NOMO-1 (cell line): ENCODE measurements around the gene ERN1.

Experiments
- DNase-seq, 2 experiments: peaks; one replicate each; lab custom pipeline; 2025; ENCODE audit not compliant: unreplicated experiment in 2 of 2; lab: John Stamatoyannopoulos, UW

The ERN1 gene

GRCh38 chr17:64087252-64088005 lies 42.5 kb downstream of the ERN1 start:
- no peak for DNase-seq

- DNase-seq: no peak
Measured at GRCh38 chr17:64085650-64086005, 44.3 kb downstream of the ERN1 start.

DNA sequence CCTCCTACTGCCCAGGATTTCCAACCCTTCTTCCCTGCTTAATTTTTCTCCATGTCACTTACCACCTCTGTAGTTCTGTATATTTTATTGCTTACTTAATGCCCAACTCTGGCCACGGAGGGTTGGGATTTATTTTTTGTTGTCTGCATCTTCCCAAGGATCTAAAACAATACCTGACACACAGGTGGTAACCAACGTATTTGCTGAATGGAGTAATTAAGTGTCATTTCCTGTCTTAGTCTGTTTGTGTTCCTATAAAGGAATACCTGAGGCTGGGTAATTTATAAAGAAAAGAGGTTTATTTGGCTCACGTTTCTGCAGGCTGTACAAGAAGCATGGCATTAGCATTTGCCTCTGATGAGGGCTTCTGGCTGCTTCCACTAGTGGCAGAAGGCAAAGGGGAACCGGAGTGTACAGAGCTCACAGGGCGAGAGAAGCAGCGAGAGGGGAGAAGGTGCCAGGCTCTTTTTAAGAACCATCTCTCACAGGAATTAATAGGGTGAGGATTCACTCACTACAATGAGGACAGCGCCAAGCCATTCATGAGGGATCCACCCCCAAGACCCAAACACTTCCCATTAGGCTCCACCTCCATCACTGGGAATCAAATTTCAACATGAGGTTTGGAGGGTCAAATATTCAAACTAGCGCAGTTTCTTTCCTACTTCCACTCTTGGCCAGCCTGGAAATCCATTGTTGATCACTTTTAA lies 44.8 kb downstream of the ERN1 start:
- DNase-seq: no peak

- DNase-seq: peak; percentile 8 to 12
Measured at GRCh38 chr17:64084086-64084939, 45.6 kb downstream of the ERN1 start.

DNA sequence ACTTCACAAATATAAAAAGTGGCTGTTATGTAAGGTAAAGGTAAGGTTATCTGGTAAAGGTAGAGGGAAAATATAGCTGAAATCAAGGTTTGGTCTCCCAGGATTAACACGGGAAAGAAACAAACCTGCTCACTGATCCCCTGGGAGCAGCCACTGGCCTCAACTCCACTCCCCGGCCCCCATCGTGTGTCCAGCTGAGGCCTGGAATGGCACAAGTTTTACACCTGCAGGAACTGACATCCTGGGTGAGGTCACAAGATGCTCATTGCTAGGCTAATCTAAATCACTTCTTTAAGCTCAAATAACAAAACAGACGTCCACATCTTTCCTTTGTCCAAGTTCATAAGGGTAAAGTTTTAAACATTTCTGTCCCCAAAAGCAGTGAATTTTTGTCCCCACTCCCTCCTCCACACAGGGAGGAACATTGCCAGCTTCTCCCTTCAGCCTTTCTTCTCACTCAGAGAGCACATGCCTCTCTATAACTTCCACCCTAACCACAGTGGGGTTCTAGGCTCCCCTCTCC lies 46.3 kb downstream of the ERN1 start:
- no peak for DNase-seq

GRCh38 chr17:64083093-64083492 lies 46.9 kb downstream of the ERN1 start:
- no peak for DNase-seq

DNA sequence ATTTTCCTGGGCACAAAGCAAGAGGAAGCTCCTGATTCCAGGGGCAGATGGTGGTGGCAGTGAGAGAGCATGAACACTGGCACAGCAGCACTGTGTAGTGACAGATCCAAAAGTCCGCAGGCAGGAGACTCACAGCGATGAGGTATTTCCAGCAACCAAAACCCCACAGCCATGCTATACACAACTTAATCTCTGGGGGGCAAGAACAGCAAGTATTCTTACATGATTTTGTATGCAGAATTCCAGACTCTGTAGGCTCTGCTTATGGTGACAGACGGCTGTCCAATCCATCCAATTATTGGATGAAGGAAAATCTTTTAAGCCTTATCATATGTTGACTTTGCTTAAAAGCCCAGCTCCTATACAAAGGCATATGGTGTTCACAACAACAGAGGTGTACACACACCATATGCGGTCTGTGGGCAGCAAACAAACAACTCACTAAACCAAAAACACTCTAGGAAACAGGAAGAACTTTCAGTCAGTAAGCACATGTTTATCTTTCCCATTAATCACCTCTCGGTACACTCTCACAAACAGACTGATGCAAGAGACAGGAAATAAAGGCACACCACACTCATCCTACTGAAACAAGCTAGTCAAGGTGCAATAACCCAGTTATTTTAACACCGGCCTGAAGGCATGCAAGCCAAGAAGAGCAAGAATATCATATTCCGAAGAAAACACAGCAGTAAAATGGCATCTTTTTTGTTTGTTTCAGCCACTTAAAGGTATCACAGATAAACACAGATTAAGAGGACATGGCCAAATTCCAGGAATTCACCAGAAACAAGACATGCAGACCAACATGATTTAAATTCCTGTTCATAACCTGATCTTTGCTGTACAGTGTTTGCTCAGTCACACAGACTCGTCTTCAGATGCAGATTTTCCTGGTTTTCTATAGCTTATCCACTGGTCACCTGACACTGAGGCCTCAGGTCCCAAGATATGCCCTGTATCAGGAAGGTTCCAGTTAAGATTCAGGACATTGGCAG lies 47.8 kb downstream of the ERN1 start:
- DNase-seq: peak; percentile 10 to 53

GRCh38 chr17:64080174-64080618 lies 49.7 kb downstream of the ERN1 start:
- no peak for DNase-seq

GRCh38 chr17:64077379-64077778 lies 52.6 kb downstream of the ERN1 start:
- peak; percentile 33 to 71 for DNase-seq

- peak in 1 of 2 experiments; percentile 62 for DNase-seq
Measured at GRCh38 chr17:64075913-64076312, 54.0 kb downstream of the ERN1 start.

GRCh38 chr17:64074704-64075426 lies 55.1 kb downstream of the ERN1 start:
- peak; percentile 36 to 77 for DNase-seq

DNA sequence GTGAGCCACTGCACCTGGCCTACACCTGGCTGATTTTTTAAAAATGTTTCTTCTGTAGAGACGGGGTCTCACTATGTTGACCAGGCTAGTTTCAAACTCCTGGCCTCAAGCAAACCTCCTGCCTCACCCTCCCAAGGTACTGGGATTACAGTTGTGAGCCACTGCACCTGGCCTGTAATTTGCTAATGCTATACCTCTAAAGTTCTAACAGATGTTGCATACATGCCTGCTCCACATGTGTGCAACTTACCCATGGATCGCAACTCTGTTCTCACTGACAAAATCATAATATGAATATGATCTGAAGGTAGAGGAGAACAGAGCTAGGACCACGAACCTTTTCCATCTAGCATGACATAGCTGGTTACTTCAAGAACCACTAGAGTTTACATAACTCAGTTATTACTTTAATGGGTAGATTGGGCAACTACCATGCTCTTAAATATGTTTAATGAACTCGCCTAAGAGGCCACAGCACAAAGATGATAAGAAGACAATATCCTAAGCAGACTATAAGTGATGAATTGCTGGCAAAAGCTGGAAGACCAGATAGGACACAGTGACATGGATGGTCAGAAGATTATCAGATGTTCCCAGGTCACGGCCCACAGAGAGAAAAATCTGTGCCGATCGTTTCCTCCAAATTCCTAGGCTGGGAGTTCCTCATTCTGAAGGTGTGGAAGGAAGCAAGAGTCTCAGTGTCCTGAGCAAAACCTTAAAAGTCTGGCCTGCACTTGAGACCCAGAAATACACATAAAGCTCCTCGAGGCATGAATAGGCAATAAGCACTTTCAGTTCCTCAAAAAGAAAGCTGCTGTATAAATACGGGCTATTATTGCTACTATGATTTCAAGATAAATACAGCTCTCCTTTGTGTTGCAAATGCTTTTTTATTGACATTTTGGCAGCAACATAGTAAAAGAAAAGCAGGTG lies 55.9 kb downstream of the ERN1 start:
- DNase-seq: peak; percentile 90 to 96

- DNase-seq: no peak
Measured at GRCh38 chr17:64071111-64071510, 58.8 kb downstream of the ERN1 start.

GRCh38 chr17:64070213-64070612 lies 59.7 kb downstream of the ERN1 start:
- DNase-seq: no peak

- DNase-seq: no peak
Measured at GRCh38 chr17:64069143-64069542, 60.8 kb downstream of the ERN1 start.

DNA sequence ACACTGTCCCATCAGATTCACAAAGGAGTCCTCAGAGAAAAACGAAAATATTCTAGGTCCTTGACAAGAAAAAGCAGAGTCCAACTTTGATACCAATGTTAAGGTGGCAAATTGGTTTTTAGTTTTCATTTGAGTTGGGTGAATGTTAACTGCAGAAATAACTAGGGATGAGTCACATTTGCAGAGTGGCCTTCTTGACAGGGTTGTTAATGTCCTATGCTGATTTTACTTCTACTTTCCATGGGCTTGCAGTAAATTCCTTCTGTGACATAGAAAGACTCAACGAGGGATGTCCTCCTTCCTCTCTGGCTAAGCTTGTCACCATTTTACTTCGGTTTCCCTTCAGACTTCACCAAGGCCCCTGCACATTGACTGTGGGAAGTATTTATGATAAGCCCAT lies 62.3 kb downstream of the ERN1 start:
- peak; percentile 6 to 59 for DNase-seq

DNA sequence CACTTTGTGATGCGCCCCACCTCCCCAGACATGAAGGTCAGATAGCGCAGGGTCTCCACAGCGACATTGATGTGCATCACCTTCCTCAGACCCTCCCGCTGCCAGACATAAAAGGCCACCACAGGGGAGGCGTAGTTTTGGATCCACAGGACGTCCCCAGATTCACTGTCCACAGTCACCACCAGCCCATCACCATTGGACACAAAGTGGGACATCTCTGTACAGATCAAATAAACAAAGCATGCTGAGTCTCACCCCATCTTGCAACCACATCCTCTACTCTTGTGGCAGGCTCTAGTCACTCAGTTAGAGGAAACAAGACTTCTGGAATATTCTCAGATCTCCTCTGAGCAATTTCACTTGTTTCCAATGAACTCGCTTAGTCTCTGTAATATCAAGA lies 63.2 kb downstream of the ERN1 start:
- no peak for DNase-seq

DNA sequence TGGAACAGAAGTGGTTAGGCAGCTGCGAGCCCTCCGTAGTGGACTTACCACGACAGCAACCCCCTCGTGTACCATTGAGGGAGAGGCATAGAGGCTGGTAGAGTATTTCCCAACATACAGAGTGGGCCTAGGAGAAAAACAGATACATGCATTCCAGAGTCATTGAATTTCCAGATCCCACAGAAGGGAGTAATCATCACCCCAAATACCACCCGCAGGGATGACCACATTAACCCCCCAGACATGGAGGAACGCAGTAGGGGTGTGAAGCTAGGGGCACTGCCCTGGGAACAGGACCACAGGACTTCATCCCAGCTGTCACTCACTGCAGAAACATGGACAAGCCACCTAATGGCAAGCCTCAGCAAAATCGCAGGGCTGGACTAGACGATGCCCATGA lies 64.8 kb downstream of the ERN1 start:
- DNase-seq: no peak
